Stimulated activated CD8-positive, alpha-beta memory T cell treated with anti-CD3 and anti-CD28 coated beads, Interleukin-4, amount 100 ng/mL, for 24 hours (primary cell): ENCODE results near the gene ATP5F1A.

Experiments
- DNase-seq: peaks from one replicate; pipeline ENCODE4 v3.0.0-alpha.2; 2020; ENCODE audit warnings: low read depth

The ATP5F1A gene

DNA sequence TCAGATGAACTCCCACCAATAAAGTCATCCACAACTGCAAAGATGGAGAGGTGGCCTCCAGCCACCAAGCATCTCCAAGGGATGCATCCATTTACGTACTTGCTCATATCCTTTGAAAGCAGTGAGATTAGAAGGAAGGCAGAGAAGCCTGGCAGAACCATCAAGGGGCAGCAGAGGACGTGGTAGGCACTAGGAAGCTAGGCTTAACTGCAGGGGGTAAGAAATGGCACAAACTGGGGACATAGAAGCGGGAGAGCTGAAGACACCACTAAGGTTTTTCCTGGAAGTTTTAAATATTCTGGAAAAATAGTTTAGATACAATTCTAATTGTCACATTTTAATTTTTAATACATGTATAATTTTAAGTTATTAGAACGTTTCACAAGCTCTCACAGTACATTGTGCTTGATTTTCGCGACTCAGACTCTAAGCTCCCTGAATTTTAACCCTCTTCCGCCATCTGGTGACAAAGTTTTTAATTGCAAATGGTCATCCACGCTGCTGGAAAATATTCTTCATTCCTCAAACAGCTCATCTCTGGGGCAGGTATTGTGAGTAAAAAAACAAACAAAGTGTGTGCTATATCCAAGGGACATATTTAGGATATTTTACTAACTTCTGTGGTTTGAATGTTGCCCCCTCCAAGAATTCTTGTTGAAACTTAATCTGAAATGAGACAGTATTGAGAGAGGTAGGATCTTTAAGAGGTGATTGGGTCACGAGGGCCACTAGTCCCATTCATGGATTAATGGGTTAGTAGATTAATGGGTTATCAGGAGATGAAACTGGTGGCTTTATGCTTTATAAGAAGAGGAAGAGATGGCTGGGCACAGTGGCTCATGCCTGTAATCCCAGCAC is 24.4 kb downstream of the ATP5F1A start:
- DNase-seq = no peak

DNA sequence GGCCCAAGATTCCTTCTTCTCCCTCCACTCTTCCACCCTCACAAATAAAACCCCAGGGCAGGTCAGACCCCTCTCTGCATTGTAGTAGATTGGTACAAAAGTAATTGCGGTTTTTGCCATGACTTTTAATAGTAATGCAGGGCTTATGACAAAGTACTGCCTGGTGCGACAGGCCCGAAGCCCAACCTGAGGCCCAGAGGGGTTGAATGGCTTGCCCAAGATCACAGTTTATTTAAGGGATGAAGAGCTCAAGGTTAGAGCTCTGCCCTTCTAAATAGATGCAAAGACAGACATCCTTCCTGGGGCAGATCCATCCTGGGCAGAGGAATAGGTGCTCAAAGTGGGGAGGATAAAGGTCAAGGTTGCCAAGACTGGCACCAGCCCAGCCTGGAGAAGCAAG is 25.1 kb downstream of the ATP5F1A start:
- DNase-seq = no peak

DNA sequence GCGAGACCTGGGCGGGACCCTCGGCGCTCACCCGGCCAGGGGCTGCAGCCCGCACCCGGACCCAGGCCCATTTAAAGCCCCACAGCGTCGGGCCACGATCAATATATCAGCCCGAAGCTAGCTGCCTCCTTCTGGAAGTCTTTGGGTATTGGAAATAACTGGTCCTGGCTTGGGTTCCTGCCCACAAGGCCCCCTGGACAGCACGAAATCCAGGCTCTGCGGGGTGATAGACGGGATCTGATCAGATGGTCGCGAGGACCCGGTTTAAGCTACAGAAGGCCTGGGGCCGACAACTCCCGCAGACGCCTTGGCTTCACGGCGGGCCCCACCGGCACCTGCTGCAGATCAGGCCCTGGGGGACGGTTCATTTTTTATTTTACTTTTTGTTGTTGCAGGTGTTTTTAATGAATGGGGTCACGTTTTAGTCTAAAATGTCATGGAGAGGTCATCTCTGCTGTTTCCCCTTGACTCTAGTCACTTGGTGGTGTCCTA is 25.7 kb downstream of the ATP5F1A start:
- DNase-seq = no peak

DNA sequence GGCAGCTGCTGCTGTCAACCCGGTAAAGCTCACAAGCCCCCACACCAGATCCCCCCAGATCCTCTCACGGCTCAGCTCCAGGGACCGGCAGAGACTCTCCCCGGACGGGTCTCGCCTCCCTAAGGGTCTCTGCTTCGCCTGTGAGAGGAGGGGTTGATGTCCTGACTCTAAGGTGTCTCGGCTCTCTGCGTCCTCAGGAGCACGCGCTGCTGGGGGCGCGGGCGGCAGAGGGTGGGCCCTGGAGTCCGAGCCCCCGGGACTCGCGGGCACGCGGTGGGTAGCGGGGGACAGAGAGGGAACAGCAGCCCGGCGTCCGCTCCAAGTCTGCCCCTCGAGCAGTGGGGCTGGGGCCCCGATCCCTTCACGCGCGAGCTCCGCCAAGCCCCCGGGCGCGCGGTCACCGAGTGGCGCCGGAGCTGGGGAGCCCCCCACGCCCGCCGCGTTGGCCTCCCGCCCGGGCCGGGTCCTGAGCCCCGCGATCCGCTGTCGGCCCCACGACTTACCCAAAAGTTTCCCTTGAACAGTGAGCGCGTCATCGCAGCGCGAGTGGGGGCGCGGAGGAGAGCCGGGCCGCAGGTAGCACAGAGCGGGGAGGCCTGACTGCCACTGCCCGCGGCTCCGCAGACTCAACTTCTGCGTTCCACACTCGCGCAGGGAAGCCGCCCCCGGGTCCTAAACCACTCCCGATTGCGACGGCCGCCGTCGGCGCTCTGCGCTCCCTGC is 26.3 kb downstream of the ATP5F1A start, which contains the start of gene PSTPIP2:
Gene PSTPIP2, minus strand, starts transcription at position 608 of the 723 bp plus-strand sequence. Its CDS starts 72 bp downstream, at position 536.
- DNase-seq = peak; percentile 44

DNA sequence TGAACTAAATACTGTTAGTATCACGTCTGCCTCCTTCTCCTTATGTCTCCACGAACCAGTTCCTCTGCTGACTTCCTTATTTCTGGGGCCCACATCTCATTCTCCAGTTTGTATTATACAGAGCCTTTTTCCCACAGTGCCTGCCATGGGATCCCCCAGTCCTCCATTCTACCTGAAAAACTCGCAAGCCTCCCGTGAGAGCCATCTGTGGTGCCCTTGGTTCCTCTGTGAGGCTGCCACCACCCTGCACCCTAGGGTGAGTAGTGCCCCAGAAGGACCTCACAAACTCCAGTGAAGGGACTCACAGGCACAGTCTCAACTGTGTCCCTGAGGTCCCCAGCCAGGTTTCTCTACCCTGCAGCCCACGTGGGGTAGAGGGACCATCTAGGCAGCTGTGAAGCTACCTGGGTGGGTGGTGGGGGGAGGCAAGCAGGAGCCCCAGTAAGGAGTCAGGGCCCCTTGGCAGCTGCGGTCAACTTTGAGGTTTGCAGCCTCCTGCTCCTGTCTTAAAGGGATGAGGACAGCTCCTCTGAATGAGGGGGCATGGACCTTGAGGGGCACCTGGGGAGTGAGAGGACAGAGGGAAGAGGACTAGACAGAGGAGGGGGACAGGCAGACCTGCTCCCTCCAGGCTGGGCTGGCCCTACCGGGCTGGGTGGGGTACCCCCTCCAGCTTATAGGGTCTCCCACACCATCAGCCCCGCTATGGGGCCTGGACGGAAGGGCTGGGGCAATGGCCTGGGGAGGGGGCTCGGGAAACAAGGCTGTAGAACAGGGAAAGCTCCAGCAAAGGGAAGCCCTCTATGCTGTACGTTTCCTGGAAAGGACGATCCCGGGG is 27.1 kb downstream of the ATP5F1A start:
- no peak for DNase-seq

DNA sequence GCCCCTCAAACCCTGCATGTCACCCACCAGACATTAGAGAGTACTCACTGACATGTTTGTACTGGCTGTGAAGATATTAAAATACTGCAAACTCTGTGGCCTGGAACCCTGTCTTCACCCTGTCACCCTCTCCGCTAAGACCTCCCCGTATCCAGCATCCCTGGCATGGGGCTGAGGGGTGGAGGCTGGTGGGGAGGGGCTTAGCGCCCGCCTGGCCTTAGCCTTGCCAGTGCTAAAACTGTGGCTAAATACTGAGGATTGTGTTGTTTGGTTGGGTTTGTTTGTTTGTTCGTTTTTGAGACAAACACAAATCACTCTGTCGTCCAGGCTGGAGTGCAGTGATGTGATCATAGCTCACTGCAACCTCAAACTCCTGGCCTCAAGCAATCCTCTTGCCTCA is 27.9 kb downstream of the ATP5F1A start:
- DNase-seq = no peak

DNA sequence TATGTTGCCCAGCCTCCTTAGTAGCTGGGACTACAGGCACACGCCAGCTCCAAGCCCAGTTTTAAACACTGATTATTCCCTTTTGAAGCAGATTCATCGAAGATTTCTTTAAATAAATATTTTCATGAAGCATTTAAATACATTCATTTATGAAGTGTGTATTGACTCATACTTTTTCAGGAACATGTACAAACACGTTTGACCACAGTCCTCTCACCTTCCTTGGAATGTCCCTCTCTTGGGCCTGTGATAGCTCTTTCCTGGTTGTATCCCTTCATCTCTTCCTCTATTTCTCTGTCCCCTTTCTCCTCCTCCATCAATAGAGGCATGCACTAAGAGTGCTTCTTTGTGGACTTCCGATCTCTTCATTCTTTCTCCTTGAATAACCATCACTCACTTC is 28.6 kb downstream of the ATP5F1A start:
- no peak for DNase-seq

DNA sequence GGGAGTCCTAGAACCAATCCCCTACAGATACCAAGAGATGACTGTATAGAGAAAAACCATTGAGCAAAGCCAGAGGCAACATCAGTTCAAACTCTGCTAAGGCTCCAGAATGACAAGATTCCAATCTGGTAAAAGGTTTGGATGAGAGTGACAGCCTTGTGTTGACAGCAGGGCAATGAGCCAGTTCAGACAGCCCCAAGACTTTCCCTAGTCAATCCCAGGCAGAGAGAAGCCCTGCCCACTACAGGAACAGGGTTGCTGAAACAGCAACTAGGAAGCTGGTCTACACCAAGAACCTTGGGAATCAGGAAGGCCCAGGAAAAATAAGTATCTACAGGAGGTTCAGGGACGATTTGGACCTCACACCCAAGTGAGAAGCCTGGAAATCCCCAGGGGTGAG is 29.3 kb downstream of the ATP5F1A start:
- DNase-seq = no peak

DNA sequence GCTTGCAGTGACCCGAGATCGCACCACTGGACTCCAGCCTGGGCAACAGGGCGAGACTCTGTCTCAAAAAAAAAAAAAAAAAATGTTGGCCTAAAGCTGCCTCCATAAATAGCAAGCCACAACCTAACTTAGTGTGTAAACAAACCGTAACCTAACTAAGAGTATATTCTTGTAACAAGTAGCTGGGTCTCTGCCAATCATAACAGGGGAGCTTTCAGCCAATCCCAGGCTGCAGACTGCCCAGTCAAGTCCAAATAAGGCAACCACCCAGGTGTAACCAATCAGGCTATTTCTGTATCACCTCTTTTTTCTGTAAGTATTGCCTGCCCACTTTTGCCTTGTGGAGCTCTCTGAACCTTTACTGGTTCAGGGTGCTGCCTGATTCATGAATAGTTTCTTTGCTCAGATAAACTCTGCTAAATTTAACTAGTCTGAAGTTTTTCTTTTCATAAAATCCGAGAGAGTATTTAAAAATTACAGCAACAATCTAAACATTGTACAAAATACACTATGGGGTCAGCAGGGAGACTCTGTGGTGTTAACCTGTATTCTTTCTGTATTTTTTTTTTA is 30.6 kb downstream of the ATP5F1A start:
- DNase-seq = no peak

DNA sequence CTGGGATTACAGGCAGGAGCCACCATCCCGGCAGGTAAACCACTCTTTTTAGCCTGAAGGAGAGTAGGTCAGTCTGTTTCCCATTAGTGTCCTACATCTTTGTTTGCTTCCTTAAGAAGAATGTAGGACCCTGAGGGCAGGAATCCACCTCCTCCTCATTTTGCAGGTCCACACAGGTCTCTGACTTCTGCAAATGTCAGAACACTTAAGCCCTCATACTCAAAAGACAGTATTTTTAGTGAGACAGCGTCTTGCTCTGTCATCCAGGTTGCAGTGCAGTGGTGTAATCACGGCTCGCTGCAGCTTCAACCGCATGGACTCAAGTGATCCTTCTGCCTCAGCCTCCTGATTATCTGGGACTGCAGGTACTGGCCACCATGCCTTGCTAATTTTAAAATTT is 35.3 kb downstream of the ATP5F1A start:
- DNase-seq = no peak

DNA sequence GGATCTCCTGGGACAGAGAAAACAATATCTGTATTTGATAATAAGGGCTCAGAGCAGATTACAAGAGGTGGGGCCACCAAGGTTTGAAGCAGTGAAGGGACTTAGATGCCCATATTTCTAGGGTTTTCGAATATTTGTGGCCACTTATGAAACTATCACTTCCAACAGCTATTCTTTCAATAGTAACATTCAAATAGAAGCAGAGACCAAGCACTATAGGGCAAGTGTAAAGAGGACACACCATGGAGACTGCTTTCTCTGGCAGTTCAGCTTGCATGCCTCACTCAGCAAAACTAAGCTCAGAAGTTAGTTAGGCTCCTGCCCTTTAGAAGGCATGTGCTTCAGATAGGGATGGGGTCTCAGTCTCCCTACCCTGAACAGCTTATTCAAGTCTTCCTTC is 36.3 kb downstream of the ATP5F1A start:
- no peak for DNase-seq

DNA sequence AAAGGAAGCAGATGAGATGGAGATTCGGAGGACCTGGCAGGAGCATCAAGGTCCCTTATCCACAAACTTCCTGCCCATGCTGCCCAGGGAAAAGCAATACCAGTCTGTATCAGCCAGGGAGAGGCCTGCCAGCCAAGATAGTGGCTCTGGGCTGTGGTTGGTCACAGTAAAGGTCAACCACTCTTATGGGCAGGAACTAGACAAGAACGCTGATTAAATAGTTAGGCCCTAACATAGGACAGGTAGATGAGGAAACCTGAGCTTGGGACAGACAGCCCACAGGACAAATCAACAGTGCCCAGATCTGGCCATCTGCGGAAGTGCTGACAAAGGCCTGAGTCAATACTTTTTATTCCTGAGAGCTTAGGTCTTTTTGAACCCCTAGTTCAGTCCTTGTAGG is 36.7 kb downstream of the ATP5F1A start:
- no peak for DNase-seq

DNA sequence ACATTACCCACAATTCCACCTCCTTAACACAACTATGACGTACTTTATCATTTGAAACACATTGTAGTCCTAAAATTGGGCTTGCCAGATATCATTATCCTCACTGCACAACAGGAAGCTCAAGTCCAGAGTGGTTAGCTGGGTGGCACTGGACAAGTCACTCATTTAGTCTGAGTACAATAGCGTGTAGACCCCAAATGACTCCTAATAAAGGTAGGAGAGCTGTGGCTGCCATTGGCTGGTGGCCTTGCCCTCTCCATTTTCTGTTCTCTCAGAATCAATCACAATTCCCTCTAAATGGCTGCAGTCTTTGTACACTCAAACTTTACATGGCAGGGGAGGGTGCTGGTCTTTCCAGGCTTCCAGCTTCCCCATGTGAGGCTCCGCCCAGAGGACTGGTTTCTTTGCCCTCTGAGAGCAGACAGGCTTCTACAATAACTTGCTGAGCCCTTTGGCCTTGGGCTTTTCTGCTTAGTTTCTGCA is 37.7 kb downstream of the ATP5F1A start:
- no peak for DNase-seq

DNA sequence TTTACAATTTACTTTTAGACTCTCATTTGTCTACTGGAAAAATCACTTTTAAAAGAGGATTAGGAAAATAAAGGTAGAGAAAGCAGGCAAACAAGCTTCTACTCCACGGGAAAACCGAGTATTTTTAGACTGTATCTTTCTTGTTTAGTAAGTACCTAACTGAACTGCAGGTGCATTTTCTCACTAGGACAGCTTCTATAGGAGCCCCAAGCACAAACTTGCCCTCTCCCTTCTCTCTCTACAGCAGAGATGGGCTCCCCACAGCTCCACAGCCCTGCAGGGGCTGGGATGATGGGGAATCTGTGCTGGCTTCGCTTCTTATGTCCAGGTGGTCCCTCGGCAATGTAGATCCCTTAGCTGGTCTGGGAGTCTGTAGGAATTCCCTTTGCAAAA is 42.3 kb downstream of the ATP5F1A start:
- no peak for DNase-seq

DNA sequence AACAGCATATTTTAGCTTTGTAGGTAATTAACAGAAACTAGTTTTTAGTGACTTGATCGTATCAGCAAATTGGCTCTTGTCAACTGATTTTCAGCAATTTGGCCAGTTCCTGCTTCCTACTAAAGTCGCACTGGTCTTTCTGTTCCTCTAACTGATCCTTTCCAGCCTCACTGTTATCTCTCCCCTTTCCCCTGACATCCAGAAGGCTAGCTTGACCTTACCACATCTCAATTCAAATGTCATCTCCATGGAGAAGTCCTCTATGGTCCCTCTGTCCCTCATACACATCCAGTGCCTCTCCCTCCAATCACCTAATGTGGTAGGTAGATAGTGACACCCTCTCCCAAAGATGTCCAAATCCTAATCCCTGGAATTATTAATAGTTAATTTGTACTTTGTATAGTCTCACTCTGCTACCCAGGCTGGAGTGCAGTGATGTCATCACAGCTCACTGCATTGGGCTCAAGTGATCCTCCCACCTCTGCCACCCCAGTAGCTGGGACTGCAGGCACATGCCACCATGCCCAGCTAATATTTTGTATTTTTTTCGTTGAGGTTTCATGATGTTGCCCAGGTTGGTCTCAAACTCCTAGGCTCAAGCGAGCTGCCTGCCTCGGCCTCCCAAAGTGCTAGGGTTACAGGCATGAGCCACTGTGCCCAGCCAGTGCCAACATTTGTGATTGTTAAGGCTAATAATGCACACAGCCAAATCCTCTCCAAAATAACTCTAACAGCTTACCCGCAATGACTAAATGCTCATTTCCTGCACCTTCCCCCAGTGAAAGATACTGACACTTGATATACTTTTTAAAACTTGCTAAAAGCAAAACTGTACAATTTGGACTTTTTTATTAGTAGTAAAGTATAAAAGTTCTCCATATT is 42.9 kb downstream of the ATP5F1A start:
- no peak for DNase-seq

DNA sequence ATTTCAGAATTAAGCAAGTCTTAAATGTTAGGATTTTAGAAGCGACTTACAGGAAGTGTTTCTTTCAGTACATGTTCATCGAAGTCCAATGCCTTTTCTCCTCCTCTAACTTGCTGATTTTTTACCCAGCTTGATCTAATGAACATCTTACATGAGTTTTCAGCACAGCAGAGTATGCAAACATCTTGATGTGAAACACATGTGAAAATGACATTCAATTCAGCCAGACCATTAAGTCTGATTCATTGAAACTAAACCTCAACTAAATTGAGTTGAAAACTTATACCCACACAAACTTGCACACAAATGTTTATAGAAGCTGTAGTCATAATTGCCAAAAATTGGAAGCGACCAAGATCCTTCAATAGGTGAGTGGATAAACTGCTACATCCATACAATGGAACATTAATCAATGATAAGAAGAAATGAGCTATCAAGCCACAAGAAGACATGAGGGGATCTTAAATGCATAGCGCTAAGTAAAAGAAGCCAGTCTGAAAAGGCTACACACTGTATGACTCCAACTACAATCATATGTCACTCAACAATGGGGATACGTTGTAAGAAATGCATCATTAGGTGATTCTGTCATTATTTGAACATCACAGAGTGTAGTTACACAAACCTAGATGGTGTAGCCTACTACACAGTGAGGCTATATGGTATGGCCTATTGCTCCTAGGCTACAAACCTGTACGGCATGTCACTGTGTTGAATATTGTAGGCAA is 44.6 kb downstream of the ATP5F1A start:
- DNase-seq = no peak

DNA sequence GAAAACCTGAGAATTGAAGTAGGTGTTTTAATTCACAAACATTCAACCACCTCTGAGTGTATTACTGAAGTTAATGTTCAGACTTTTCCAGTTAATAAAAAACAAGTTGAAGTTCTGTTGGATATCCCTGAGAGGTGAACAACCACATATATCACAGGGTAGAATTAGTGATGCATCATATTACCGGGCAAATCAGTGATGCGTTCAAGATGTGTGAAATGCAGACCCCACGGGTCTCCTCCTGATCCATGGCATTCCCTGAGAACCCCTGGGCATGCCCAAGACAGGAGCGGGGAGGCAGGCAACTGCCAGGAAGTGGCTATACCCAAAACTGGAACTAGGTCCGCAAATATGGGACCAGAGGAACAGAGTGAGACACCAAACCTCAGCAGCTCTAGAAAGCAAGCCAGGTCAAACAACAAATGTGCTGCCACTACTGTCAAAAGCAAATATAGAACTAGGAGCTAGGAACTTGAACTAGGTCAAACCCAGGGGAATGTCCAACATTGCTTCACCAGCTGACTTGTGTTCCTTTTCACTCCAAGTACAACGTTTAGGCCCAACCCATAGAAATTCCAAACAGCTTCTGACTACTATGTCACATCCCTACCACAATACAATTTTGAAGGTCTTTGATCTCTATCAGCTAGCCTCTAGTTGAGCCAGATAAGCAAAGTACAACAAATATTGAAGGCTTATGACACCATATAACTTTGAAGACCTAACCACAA is 46.2 kb downstream of the ATP5F1A start:
- no peak for DNase-seq

DNA sequence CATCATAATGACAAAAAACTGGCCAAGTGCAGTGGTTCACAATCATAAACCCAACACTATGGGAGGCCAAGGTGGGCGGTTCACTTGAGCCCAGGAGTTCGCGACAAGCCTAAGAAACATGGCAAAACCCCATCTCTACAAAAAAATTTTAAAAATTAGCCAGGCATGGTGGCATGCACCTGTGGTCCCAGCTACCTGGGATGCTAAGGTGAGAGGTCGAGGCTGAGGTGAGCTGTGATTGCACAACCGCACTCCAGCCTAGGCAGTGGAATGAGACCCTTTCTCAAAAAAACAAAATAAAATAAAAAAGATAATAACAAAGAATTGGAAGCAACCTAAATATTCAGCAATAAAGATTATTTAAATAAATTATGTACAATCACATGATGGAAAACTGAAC is 47.8 kb downstream of the ATP5F1A start:
- no peak for DNase-seq

DNA sequence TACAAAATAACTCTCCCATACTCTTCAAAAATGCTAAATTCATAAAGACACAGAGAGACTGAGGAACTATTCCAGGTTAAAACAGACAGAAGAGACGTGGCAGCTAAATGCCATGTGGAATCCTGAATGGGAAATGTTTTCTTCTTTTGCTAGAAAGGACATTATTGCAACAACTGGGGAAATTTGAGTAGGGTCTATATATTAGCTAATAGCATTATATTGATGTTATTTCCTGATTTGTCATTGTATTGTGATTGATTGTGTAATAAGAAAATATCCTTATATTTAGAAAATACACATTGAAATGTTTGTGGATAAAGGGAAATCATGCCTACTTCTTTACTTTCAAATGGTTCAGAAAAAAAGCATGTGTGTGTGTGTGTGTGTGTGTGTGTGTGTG is 49.5 kb downstream of the ATP5F1A start:
- DNase-seq = no peak
